Karpas-422 (cell line): ENCODE data around the gene BOD1. TPM values are rescaled to one million over a fixed set of nuclear protein-coding genes. Genes with fewer than 3 reads are reported as not detected.
"Not testable (repeated sequence)": the region's sequence is repeated elsewhere in the genome, so short reads cannot be mapped to it uniquely, and the experiment has no call there.

ENCODE experiments used
- DNase-seq: peaks from one replicate; pipeline ENCODE4 v3.0.0-alpha.2; 2015
- H2AFZ ChIP-seq: fragments of 200-600 bp; sonication (generic); 2 replicates; pipeline ENCODE4 v1.6.1; 2014; ENCODE audit warnings: antibody characterized with exemption, low read length, mixed read lengths
- H3K27ac ChIP-seq: fragments of 200-600 bp; sonication (generic); 2 replicates; pipeline ENCODE4 v1.5.1; 2014; ENCODE audit warnings: mild to moderate bottlenecking, low read length, moderate library complexity
- H3K27me3 ChIP-seq: fragments of 200-600 bp; sonication (generic); 2 replicates; pipeline ENCODE4 v1.6.1; 2014; ENCODE audit warnings: low read length, mixed read lengths
- H3K36me3 ChIP-seq: fragments of 200-600 bp; sonication (generic); 2 replicates; pipeline ENCODE4 v1.6.1; 2014; ENCODE audit warnings: low read length, mixed read lengths; ENCODE audit not compliant: insufficient read depth
- H3K4me1 ChIP-seq: fragments of 200-600 bp; sonication (generic); 2 replicates; pipeline ENCODE4 v1.6.1; 2014; ENCODE audit warnings: mild to moderate bottlenecking, low read length, mixed read lengths
- H3K4me2 ChIP-seq: fragments of 200-600 bp; sonication (generic); 2 replicates; pipeline ENCODE4 v1.6.1; 2014; ENCODE audit warnings: low read length, low read depth, mild to moderate bottlenecking; ENCODE audit not compliant: poor library complexity, severe bottlenecking
- H3K4me3 ChIP-seq: fragments of 200-600 bp; sonication (generic); 2 replicates; pipeline ENCODE4 v1.5.1; 2014; ENCODE audit warnings: mild to moderate bottlenecking, antibody characterized with exemption, low read length, mixed read lengths
- H3K79me2 ChIP-seq: fragments of 200-600 bp; sonication (generic); 2 replicates; pipeline ENCODE4 v1.6.1; 2014; ENCODE audit warnings: mild to moderate bottlenecking, low read length, mixed read lengths
- H3K9ac ChIP-seq: fragments of 200-600 bp; sonication (generic); 2 replicates; pipeline ENCODE4 v1.6.0; 2014; ENCODE audit warnings: low read length
- H3K9me2 ChIP-seq: fragments of 200-600 bp; sonication (generic), shearing (Covaris generic); replicated peaks from 2 replicates; pipeline ENCODE4 v1.6.0; 2014; ENCODE audit warnings: mild to moderate bottlenecking, low read length, moderate library complexity; ENCODE audit not compliant: insufficient read depth
- H3K9me3 ChIP-seq: fragments of 300-700, 200-600 bp; sonication (generic); 2 replicates; pipeline ENCODE4 v1.6.1; 2014; ENCODE audit warnings: low read length, mixed read lengths
- H4K20me1 ChIP-seq: fragments of 200-600 bp; sonication (generic); 2 replicates; pipeline ENCODE4 v1.6.1; 2014; ENCODE audit warnings: mild to moderate bottlenecking, antibody characterized with exemption, low read length, low read depth; ENCODE audit not compliant: insufficient read depth
- total RNA-seq: library from RNA; depleted of rRNA; stranded (reverse); fragments of >200 nt; shearing (Covaris generic); gene quantifications from 2 replicates; pipeline ENCODE4 v1.2.3, GENCODE V29; 2014; ENCODE audit warnings: low replicate concordance

Gene BOD1
- total RNA-seq, 1 experiment from 2014 or later = 28.4 TPM

GRCh38 chr5:173598686-173599085 lies 17.8 kb downstream of the BOD1 start:
- no peak overlapping the region for H3K27ac ChIP-seq
- H3K9me3 ChIP-seq = no peaks in the 10 kb centered on the region
- H2AFZ ChIP-seq = no peak overlapping the region
- no peaks in the 10 kb centered on the region for H3K4me1 ChIP-seq
- no peaks in the 10 kb centered on the region for H3K36me3 ChIP-seq
- no peak overlapping the region for H3K4me2 ChIP-seq
- H3K4me3 ChIP-seq = no peak overlapping the region
- no peaks in the 10 kb centered on the region for H3K79me2 ChIP-seq
- H3K27me3 ChIP-seq = no peaks in the 10 kb centered on the region
- H3K9me2 ChIP-seq = no peaks in the 10 kb centered on the region
- no peak for DNase-seq
- no peaks in the 10 kb centered on the region for H4K20me1 ChIP-seq
- H3K9ac ChIP-seq = no peak overlapping the region

GRCh38 chr5:173597304-173597703 lies 19.1 kb downstream of the BOD1 start:
- Histone ChIP-seq H3K36me3 (no peaks in the 10 kb centered on the region), H3K27me3 (no peaks in the 10 kb centered on the region), H4K20me1 (no peaks in the 10 kb centered on the region), H3K4me1 (no peaks in the 10 kb centered on the region), H3K9me2 (no peaks in the 10 kb centered on the region), H3K9me3 (peaks cover 12% of the 10 kb centered on the region), H3K9ac (no peak overlapping the region), H3K27ac (no peak overlapping the region), H3K4me2 (no peak overlapping the region), H2AFZ (no peak overlapping the region), H3K4me3 (no peak overlapping the region), H3K79me2 (no peaks in the 10 kb centered on the region)
- no peak for DNase-seq

GRCh38 chr5:173595841-173596240 lies 20.6 kb downstream of the BOD1 start:
- H3K9me2 ChIP-seq = no peaks in the 10 kb centered on the region
- no peak overlapping the region for H3K4me3 ChIP-seq
- H3K4me2 ChIP-seq = no peak overlapping the region
- H4K20me1 ChIP-seq = no peaks in the 10 kb centered on the region
- no peaks in the 10 kb centered on the region for H3K27me3 ChIP-seq
- H3K4me1 ChIP-seq = no peaks in the 10 kb centered on the region
- no peaks in the 10 kb centered on the region for H3K79me2 ChIP-seq
- no peak for DNase-seq
- no peaks in the 10 kb centered on the region for H3K36me3 ChIP-seq
- H2AFZ ChIP-seq = no peak overlapping the region
- H3K9ac ChIP-seq = no peak overlapping the region
- peaks cover 23% of the 10 kb centered on the region for H3K9me3 ChIP-seq
- no peak overlapping the region for H3K27ac ChIP-seq

GRCh38 chr5:173594061-173594460 lies 22.4 kb downstream of the BOD1 start:
- Histone ChIP-seq H3K9ac (no peak overlapping the region), H2AFZ (no peak overlapping the region), H4K20me1 (no peaks in the 10 kb centered on the region), H3K27me3 (0 out of 2 replicates have a peak, but pooled peaks cover 2% of the 10 kb centered on the region), H3K9me3 (peaks cover 23% of the 10 kb centered on the region), H3K4me3 (no peak overlapping the region), H3K4me1 (no peaks in the 10 kb centered on the region), H3K36me3 (no peaks in the 10 kb centered on the region), H3K9me2 (no peaks in the 10 kb centered on the region), H3K27ac (no peak overlapping the region), H3K4me2 (no peak overlapping the region), H3K79me2 (no peaks in the 10 kb centered on the region)
- no peak for DNase-seq

GRCh38 chr5:173592050-173592669 lies 24.3 kb downstream of the BOD1 start:
- Histone ChIP-seq H3K4me1 (no peaks in the 10 kb centered on the region), H3K4me3 (peak overlapping the region; percentile 14; the same call in 1 of the 2 replicates), H3K9me2 (no peaks in the 10 kb centered on the region), H2AFZ (no peak overlapping the region), H3K4me2 (no peak overlapping the region), H3K36me3 (no peaks in the 10 kb centered on the region), H3K27me3 (0 out of 2 replicates have a peak, but pooled peaks cover 2% of the 10 kb centered on the region), H4K20me1 (no peaks in the 10 kb centered on the region), H3K9me3 (peaks cover 27% of the 10 kb centered on the region), H3K79me2 (no peaks in the 10 kb centered on the region), H3K9ac (no peak overlapping the region), H3K27ac (no peak overlapping the region)
- peak; percentile 76 for DNase-seq

GRCh38 chr5:173591056-173591514 lies 25.4 kb downstream of the BOD1 start:
- Histone ChIP-seq H3K27ac (no peak overlapping the region), H3K4me2 (no peak overlapping the region), H3K9ac (no peak overlapping the region), H4K20me1 (no peaks in the 10 kb centered on the region), H3K4me1 (no peaks in the 10 kb centered on the region), H3K27me3 (0 out of 2 replicates have a peak, but pooled peaks cover 2% of the 10 kb centered on the region), H3K4me3 (no peak overlapping the region), H3K79me2 (no peaks in the 10 kb centered on the region), H3K9me2 (no peaks in the 10 kb centered on the region), H3K9me3 (peaks cover 27% of the 10 kb centered on the region), H2AFZ (no peak overlapping the region), H3K36me3 (no peaks in the 10 kb centered on the region)
- no peak for DNase-seq

GRCh38 chr5:173590436-173591055 lies 25.9 kb downstream of the BOD1 start:
- H3K9me2 ChIP-seq = no peaks in the 10 kb centered on the region
- no peak overlapping the region for H3K4me3 ChIP-seq
- H3K79me2 ChIP-seq = no peaks in the 10 kb centered on the region
- H3K36me3 ChIP-seq = no peaks in the 10 kb centered on the region
- no peak for DNase-seq
- H3K27me3 ChIP-seq = 0 out of 2 replicates have a peak, but pooled peaks cover 2% of the 10 kb centered on the region
- no peaks in the 10 kb centered on the region for H4K20me1 ChIP-seq
- H3K4me1 ChIP-seq = no peaks in the 10 kb centered on the region
- no peak overlapping the region for H2AFZ ChIP-seq
- H3K9me3 ChIP-seq = peaks cover 27% of the 10 kb centered on the region
- no peak overlapping the region for H3K27ac ChIP-seq
- no peak overlapping the region for H3K4me2 ChIP-seq
- H3K9ac ChIP-seq = no peak overlapping the region

GRCh38 chr5:173586133-173586532 lies 30.3 kb downstream of the BOD1 start:
- not testable (repeated sequence) for H3K79me2 ChIP-seq, H3K27ac ChIP-seq, H3K36me3 ChIP-seq, H3K27me3 ChIP-seq, H3K4me3 ChIP-seq, H2AFZ ChIP-seq, H3K9me3 ChIP-seq, H3K4me2 ChIP-seq, H4K20me1 ChIP-seq, DNase-seq, H3K9ac ChIP-seq, H3K4me1 ChIP-seq, H3K9me2 ChIP-seq
